K562 (cell line): Measurements from ENCODE around the gene UBE2I.

Experiments
- BRD4 ChIP-seq: fragments of 200-600 bp; sonication (generic); IDR thresholded peaks from 2 replicates; pipeline ENCODE4 v1.6.1; 2017; ENCODE audit warnings: inconsistent platforms
- CREM ChIP-seq: IDR thresholded peaks from 2 replicates; pipeline ENCODE4 v1.6.1; 2014; ENCODE audit warnings: antibody characterized with exemption, low read depth
- FOXK2 ChIP-seq, 2 experiments: fragments of 450-650 bp; IDR thresholded peaks in 1 of 2; conservative IDR thresholded peaks in 1 of 2; 2 replicates each; pipeline ENCODE4 v1.6.1; 2016; ENCODE audit warnings: low read depth in 2 of 2, mild to moderate bottlenecking in 1 of 2

DNA sequence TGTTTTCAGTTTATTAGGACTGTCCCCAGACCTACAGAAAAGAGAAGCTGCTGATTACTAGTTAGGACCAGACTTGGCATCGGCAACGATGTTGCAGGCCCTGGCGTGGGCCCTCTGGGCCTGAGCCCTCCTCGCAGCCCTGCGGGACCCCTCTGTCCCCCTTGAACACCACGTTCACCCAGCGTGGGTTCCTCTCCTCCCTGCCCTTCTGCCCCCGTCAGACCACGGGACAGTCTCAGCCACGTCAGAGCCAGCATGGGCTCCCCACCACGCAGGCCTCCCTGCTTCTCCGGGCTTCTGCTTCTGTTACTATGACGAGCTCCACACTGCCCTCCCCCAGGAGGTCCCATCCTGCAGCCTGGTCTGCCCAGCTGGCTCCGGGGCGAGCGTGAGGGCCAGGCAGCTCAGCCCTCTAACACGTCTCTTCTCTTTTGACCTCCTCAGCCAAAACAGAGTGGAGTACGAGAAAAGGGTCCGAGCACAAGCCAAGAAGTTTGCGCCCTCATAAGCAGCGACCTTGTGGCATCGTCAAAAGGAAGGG lies 14.9 kb downstream of the UBE2I start:
- TF ChIP-seq CREM (no peak), FOXK2 (conservative IDR thresholded peaks at IDR 0.05 in 1 of 2, IDR thresholded peaks at IDR 0.05 in 1 of 2; ENCODE audit: low read depth in 2 of 2) (no peak), BRD4 (no peak)
